DMS 273 (cell line): ENCODE results near the gene EIPR1.
"Not testable (repeated sequence)": the region's sequence is repeated elsewhere in the genome, so short reads cannot be mapped to it uniquely, and the experiment has no call there.

Experiments used
- DNase-seq: peaks from one replicate; lab custom pipeline; 2025; ENCODE audit not compliant: unreplicated experiment; lab: John Stamatoyannopoulos, UW

The EIPR1 gene

GRCh38 chr2:3361518-3362389, 15.9 kb downstream of the EIPR1 start:
- DNase-seq, result no peak

- DNase-seq, result no peak
These were observed 19.7 kb downstream of the EIPR1 start for GRCh38 chr2:3357926-3358325.

GRCh38 chr2:3357446-3357845, 20.2 kb downstream of the EIPR1 start:
- not testable (repeated sequence) for DNase-seq

GRCh38 chr2:3356799-3357198, 20.8 kb downstream of the EIPR1 start:
- no peak for DNase-seq

GRCh38 chr2:3355951-3356569, 21.6 kb downstream of the EIPR1 start:
- DNase-seq, result no peak

- DNase-seq, result no peak
These were observed 22.6 kb downstream of the EIPR1 start for GRCh38 chr2:3354986-3355385.

- DNase-seq, result peak; percentile 48
These were observed 28.4 kb downstream of the EIPR1 start for GRCh38 chr2:3349211-3349693.

- DNase-seq, result no peak
These were observed 28.9 kb downstream of the EIPR1 start for GRCh38 chr2:3348767-3349166.

- DNase-seq, result no peak
These were observed 32.0 kb downstream of the EIPR1 start for GRCh38 chr2:3345621-3346020.

- DNase-seq, result no peak
These were observed 32.7 kb downstream of the EIPR1 start for GRCh38 chr2:3344897-3345296.

- DNase-seq, result no peak
These were observed 34.6 kb downstream of the EIPR1 start for GRCh38 chr2:3343012-3343411.

- DNase-seq, result no peak
These were observed 35.3 kb downstream of the EIPR1 start for GRCh38 chr2:3342324-3342723.

- DNase-seq, result no peak
These were observed 36.3 kb downstream of the EIPR1 start for GRCh38 chr2:3341336-3341735.

- no peak for DNase-seq
These were observed 37.5 kb downstream of the EIPR1 start for GRCh38 chr2:3340144-3340543.

- no peak for DNase-seq
These were observed 39.3 kb downstream of the EIPR1 start for GRCh38 chr2:3338340-3338739.

- DNase-seq, result no peak
These were observed 40.8 kb downstream of the EIPR1 start for GRCh38 chr2:3336844-3337243.

GRCh38 chr2:3334392-3335345, 42.9 kb downstream of the EIPR1 start:
- no peak for DNase-seq

- no peak for DNase-seq
These were observed 45.5 kb downstream of the EIPR1 start for GRCh38 chr2:3332133-3332532.

- DNase-seq, result no peak
These were observed 48.1 kb downstream of the EIPR1 start for GRCh38 chr2:3329491-3329890.

GRCh38 chr2:3326871-3327270, 50.7 kb downstream of the EIPR1 start:
- DNase-seq, result no peak

GRCh38 chr2:3326182-3326537, 51.5 kb downstream of the EIPR1 start:
- DNase-seq, result no peak
